GM12878 (cell line): ENCODE results near the gene CHIA. TPM values are rescaled to one million over a fixed set of nuclear protein-coding genes. Genes with fewer than 3 reads are reported as not detected.

ENCODE experiments used
- ATAC-seq: fragments of 200-7000 bp; cut with Tn5 transposase; 3 replicates; pipeline ENCODE4 v1.9.1; 2020; ENCODE audit warnings: mild to moderate bottlenecking, moderate library complexity
- BruUV-seq: library from RNA; stranded (reverse); fragments of 400-500 nt; replicated peaks from 2 replicates; lab custom pipeline; 2021; lab: Mats Ljungman, UMichigan
- CTCF ChIA-PET: fragments of 300-600 bp; sonication (Branson Sonifier 250); formaldehyde crosslinking; extraction: SDS; loops from one replicate; lab custom pipeline; 2021; ENCODE audit warnings: inconsistent platforms; lab: Yijun Ruan, JAX
- POLR2A ChIA-PET: fragments of 350-600 bp; formaldehyde crosslinking; extraction: SDS; loops from one replicate; lab custom pipeline; 2021; ENCODE audit warnings: inconsistent platforms; lab: Charles Lee
- RAD21 ChIA-PET: fragments of 300-600 bp; sonication (Branson Sonifier 250); formaldehyde crosslinking; loops from one replicate; lab custom pipeline; 2023; ENCODE audit warnings: antibody characterized with exemption; ENCODE audit not compliant: unreplicated experiment; lab: Charles Lee
- SMC1A ChIA-PET: fragments of 300-600 bp; sonication (Branson Sonifier 250); formaldehyde crosslinking; loops from one replicate; lab custom pipeline; 2023; ENCODE audit not compliant: unreplicated experiment, uncharacterized antibody; lab: Charles Lee
- DNase-seq: peaks from one replicate; pipeline ENCODE4 v3.0.0-alpha.2; 2011; ENCODE audit warnings: low read depth, low spot score
- FAIRE-seq: peaks from 3 replicates; lab custom pipeline; 2011; peaks lifted over from hg19 to GRCh38; lab: Jason Lieb, UNC
- H2AFZ ChIP-seq: 2 replicates; pipeline ENCODE4 v1.6.0; 2011; ENCODE audit warnings: low read depth, low read length, control low read depth; ENCODE audit not compliant: control insufficient read depth
- H3K27ac ChIP-seq: 2 replicates; pipeline ENCODE4 v1.5.1; 2011; ENCODE audit warnings: control low read depth; ENCODE audit not compliant: control insufficient read depth, insufficient read depth
- H3K27me3 ChIP-seq, 2 experiments: replicated peaks in 1 of 2; 2 replicates each; pipeline versions ENCODE4 v1.6.0 to v1.6.1; 2011; ENCODE audit warnings: low read length in 1 of 2; ENCODE audit not compliant: control insufficient read depth in 2 of 2, insufficient read depth in 2 of 2
- H3K36me3 ChIP-seq, 2 experiments: 2 replicates each; pipeline ENCODE4 v1.5.1; 2011; ENCODE audit warnings: low read length in 1 of 2; ENCODE audit not compliant: control insufficient read depth in 2 of 2, insufficient read depth in 2 of 2
- H3K4me1 ChIP-seq: 2 replicates; pipeline ENCODE4 v1.6.1; 2011; ENCODE audit warnings: mild to moderate bottlenecking, low read length, moderate library complexity, mixed read lengths; ENCODE audit not compliant: control insufficient read depth, insufficient read depth
- H3K4me2 ChIP-seq: 2 replicates; pipeline ENCODE4 v1.6.0; 2011; ENCODE audit warnings: control low read depth; ENCODE audit not compliant: control insufficient read depth, insufficient read depth
- H3K4me3 ChIP-seq: fragments of 200-600 bp; sonication (generic); 2 replicates; pipeline ENCODE4 v1.5.1; 2016
- H3K79me2 ChIP-seq: 2 replicates; pipeline ENCODE4 v1.6.0; 2011; ENCODE audit warnings: low read length; ENCODE audit not compliant: control insufficient read depth, insufficient read depth
- H3K9ac ChIP-seq: 2 replicates; pipeline ENCODE4 v1.8.0; 2011; ENCODE audit warnings: low read length, control low read depth, mixed read lengths; ENCODE audit not compliant: control insufficient read depth, insufficient read depth
- H3K9me3 ChIP-seq: replicated peaks from 3 replicates; pipeline ENCODE4 v1.5.1; 2011; ENCODE audit warnings: mild to moderate bottlenecking, low read length; ENCODE audit not compliant: control insufficient read depth, insufficient read depth
- H4K20me1 ChIP-seq: 2 replicates; pipeline ENCODE4 v1.6.0; 2011; ENCODE audit not compliant: control insufficient read depth, insufficient read depth
- FOS ChIP-seq: IDR thresholded peaks from 3 replicates; pipeline ENCODE4 v1.6.1; 2011; ENCODE audit warnings: borderline replicate concordance; ENCODE audit not compliant: insufficient read length; ENCODE audit errors: extremely low read depth
- KDM1A ChIP-seq: fragments of 200-600 bp; sonication (generic); IDR thresholded peaks from 2 replicates; pipeline ENCODE4 v1.6.1; 2016; ENCODE audit warnings: borderline replicate concordance
- KLF5 ChIP-seq: fragments of 450-650 bp; IDR thresholded peaks from 2 replicates; pipeline ENCODE4 v1.6.1; 2014; ENCODE audit warnings: mild to moderate bottlenecking; ENCODE audit not compliant: partially characterized antibody
- MYC ChIP-seq: IDR thresholded peaks from 2 replicates; pipeline ENCODE4 v1.6.1; 2011; ENCODE audit warnings: mild to moderate bottlenecking, low read length, moderate library complexity, inconsistent platforms; ENCODE audit not compliant: insufficient read depth, insufficient replicate concordance, insufficient read length, severe bottlenecking
- PAX8 ChIP-seq: fragments of 450-650 bp; IDR thresholded peaks from 2 replicates; pipeline ENCODE4 v1.6.1; 2017; ENCODE audit warnings: mild to moderate bottlenecking, moderate library complexity
- POLR2AphosphoS5 ChIP-seq: IDR thresholded peaks from 2 replicates; pipeline ENCODE4 v1.6.1; 2011; ENCODE audit warnings: mild to moderate bottlenecking, low read length, inconsistent platforms
- SIN3A ChIP-seq: IDR thresholded peaks from 2 replicates; pipeline ENCODE4 v1.6.1; 2012; ENCODE audit warnings: low read depth, low read length, improper control_type of control experiment
- SREBF1 ChIP-seq: IDR thresholded peaks from 2 replicates; pipeline ENCODE4 v1.6.1; 2012; ENCODE audit warnings: mild to moderate bottlenecking, low read length
- TAF1 ChIP-seq: IDR thresholded peaks from 2 replicates; pipeline ENCODE4 v1.6.1; 2011; ENCODE audit warnings: mild to moderate bottlenecking, low read depth, low read length, borderline replicate concordance
- WRNIP1 ChIP-seq: IDR thresholded peaks from 2 replicates; pipeline ENCODE4 v1.6.1; 2011; ENCODE audit warnings: low read depth, low read length, improper control_type of control experiment, borderline replicate concordance
- ZBED1 ChIP-seq: IDR thresholded peaks from 2 replicates; pipeline ENCODE4 v1.6.1; 2016; ENCODE audit warnings: borderline replicate concordance
- ZNF622 ChIP-seq: fragments of 450-650 bp; IDR thresholded peaks from 2 replicates; pipeline ENCODE4 v1.6.1; 2017; ENCODE audit warnings: mild to moderate bottlenecking, inconsistent platforms
- WGBS: methylation state at CpG from one replicate; pipeline ENCODE4 v1.1.6; 2016; ENCODE audit warnings: low lambda C conversion rate; ENCODE audit not compliant: insufficient replicate concordance, insufficient coverage; ENCODE audit errors: missing lambda C conversion rate; 5-methylcytosine and 5-hydroxymethylcytosine counted together
- in situ Hi-C: fragments of 300-500 bp; cut with MboI; formaldehyde crosslinking; loops from 9 replicates; pipeline ENCODE4 v1.14.3; 2018; ENCODE audit warnings: mixed read lengths
- intact Hi-C: fragments of 100-400 bp; cut with micrococcal nuclease; formaldehyde crosslinking; loops from one replicate; pipeline ENCODE4 v1.14.2; 2022; ENCODE audit not compliant: unreplicated experiment
- polyA plus RNA-seq, 11 experiments: library from polyadenylated mRNA; depleted of rRNA in 4 of 11; unstranded in 6 of 11; stranded (reverse) in 5 of 11; fragments of >200 nt; fragmentation: Nextera tagmentation in 4 of 11; fragmentation: Illumina TruSeq in 1 of 11; extraction: Ambion mirVana in 4 of 11; extraction: Trizol in 1 of 11; gene quantifications; 1 replicate in 1 of 11; 2 replicates in 10 of 11; pipeline versions ENCODE4 v1.2.1 to v1.2.3, GENCODE V29; 2011 to 2016; ENCODE audit warnings: inconsistent platforms in 2 of 11, missing spikeins in 2 of 11, low read depth in 1 of 11
- total RNA-seq, 4 experiments: library from RNA; depleted of rRNA in 3 of 4; stranded (reverse); fragments of >200 nt in 3 of 4; fragmentation: Illumina TruSeq in 1 of 4; extraction: Trizol in 1 of 4; gene quantifications; 2 replicates each; pipeline versions ENCODE4 v1.2.1 to v1.2.3, GENCODE V29; 2013 to 2021
- TF ChIP-seq, protein P1 (sequence below): IDR thresholded peaks from 2 replicates; pipeline ENCODE4 v1.6.1; 2011; ENCODE audit warnings: low read depth, mild to moderate bottlenecking, low read length, moderate library complexity, borderline replicate concordance; ENCODE audit errors: extremely low read depth
- TF ChIP-seq, protein P2 (sequence below): fragments of 450-650 bp; IDR thresholded peaks from 2 replicates; pipeline ENCODE4 v1.6.1; 2017; ENCODE audit warnings: mild to moderate bottlenecking

CHIA gene
- total and polyA plus RNA-seq, 10 of the 15 experiments (the other 5 are each of a cell fraction or from before 2014, with no cell fraction given), result 0.21 TPM; not detected in 9

DNA sequence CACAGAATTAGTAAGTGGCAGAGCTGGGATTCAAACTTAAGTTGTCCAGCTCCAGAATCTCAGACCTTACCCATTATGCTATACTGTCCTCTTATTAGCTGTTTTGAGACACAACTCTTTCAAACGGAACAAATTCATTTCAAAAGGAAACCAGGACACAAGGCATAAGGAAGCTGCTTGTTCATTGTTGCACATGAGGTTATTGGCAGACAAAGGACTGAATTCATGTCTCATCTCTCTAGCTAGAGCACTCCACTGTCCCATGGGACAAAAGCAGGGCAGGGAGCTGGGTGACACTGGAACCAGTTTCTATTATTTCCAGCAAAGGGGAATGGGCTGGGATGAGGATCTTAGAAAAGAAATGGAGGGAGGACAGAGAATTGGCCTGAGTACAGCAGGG is 36.8 kb upstream of the CHIA start:
- H3K4me1 ChIP-seq, result no peaks in the 10 kb centered on the region
- CTCF ChIA-PET, result no interaction called here
- H3K79me2 ChIP-seq, result no peaks in the 10 kb centered on the region
- no peaks in the 10 kb centered on the region for H3K36me3 ChIP-seq
- no peak overlapping the region for H2AFZ ChIP-seq
- no peaks in the 10 kb centered on the region for H3K9me3 ChIP-seq
- no peak for FAIRE-seq
- RAD21 ChIA-PET, result interaction anchor here (0.6 kb wide), 1 partner anchor 132 kb away, joined by 3 read pairs; no protein-coding TSS in a partner anchor
- in situ Hi-C loops (no loop called here), intact Hi-C loops (no loop called here)
- POLR2A ChIA-PET, result no interaction called here
- no peak for TF ChIP-seq ZNF622
- TF ChIP-seq WRNIP1, result no peak
- no peak for TF ChIP-seq SREBF1
- TF ChIP-seq SIN3A, result no peak
- TF ChIP-seq, protein P1, sequence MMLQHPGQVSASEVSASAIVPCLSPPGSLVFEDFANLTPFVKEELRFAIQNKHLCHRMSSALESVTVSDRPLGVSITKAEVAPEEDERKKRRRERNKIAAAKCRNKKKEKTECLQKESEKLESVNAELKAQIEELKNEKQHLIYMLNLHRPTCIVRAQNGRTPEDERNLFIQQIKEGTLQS, result no peak
- no peak for TF ChIP-seq PAX8
- TF ChIP-seq POLR2AphosphoS5, result no peak
- ATAC-seq, result no peak
- H3K4me3 ChIP-seq, result no peak overlapping the region
- no peak overlapping the region for H3K27ac ChIP-seq
- H4K20me1 ChIP-seq, result no peaks in the 10 kb centered on the region
- H3K4me2 ChIP-seq, result no peak overlapping the region
- no peak for DNase-seq
- BruUV-seq, result no TSS peak
- no peaks in the 10 kb centered on the region; a peak in 1 of 4 replicates for H3K27me3 ChIP-seq
- WGBS, result 0% methylated on average over 1 of the region's 1 CpG
- H3K9ac ChIP-seq, result no peak overlapping the region
- SMC1A ChIA-PET, result interaction anchor here (1.5 kb wide), 1 partner anchor 21 kb away, joined by 3 read pairs; no protein-coding TSS in a partner anchor

DNA sequence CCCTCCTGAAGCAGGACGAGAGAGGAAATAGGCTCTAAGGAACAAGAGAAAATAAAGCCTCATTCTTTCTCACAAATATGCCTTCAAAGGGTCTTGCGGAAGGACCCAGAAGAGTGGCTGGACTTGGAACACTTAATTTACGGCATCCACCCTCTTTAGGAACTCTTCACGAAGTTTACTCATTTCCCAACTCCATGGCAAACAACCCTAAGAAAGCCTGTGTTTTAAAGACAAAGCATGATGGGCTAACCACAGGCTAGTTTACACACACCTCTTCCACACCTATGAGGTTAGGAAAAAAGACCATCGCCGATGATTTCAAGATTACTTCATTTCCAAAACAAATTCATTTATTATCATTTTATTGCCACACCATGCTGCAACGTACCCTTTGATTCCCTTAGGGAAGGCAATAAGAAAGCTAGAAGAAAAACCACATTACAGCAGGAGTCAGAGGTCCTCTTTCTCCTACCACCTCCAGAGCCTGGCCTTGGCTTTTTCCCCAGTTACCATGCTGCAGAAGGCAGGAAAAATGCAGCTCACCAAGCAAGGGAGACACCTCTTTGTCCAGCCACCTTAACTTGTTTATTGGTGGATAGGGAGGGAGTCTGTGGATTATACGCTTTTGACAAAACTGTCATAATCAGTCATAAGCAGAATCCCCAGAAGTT is 33.5 kb upstream of the CHIA start:
- intact Hi-C loops (no loop called here), in situ Hi-C loops (no loop called here)
- Histone ChIP-seq H3K4me3 (no peak overlapping the region), H3K4me1 (no peaks in the 10 kb centered on the region), H3K27me3 (no peaks in the 10 kb centered on the region; a peak in 1 of 4 replicates), H4K20me1 (no peaks in the 10 kb centered on the region), H3K4me2 (no peak overlapping the region), H2AFZ (no peak overlapping the region), H3K9ac (no peak overlapping the region), H3K27ac (no peak overlapping the region), H3K79me2 (no peaks in the 10 kb centered on the region), H3K36me3 (no peaks in the 10 kb centered on the region), H3K9me3 (no peaks in the 10 kb centered on the region)
- BruUV-seq, result no TSS peak
- TF ChIP-seq ZBED1, result no peak
- TF ChIP-seq MYC, result no peak
- no peak for TF ChIP-seq KDM1A
- no peak for TF ChIP-seq FOS
- no peak for TF ChIP-seq TAF1
- TF ChIP-seq, protein P2, sequence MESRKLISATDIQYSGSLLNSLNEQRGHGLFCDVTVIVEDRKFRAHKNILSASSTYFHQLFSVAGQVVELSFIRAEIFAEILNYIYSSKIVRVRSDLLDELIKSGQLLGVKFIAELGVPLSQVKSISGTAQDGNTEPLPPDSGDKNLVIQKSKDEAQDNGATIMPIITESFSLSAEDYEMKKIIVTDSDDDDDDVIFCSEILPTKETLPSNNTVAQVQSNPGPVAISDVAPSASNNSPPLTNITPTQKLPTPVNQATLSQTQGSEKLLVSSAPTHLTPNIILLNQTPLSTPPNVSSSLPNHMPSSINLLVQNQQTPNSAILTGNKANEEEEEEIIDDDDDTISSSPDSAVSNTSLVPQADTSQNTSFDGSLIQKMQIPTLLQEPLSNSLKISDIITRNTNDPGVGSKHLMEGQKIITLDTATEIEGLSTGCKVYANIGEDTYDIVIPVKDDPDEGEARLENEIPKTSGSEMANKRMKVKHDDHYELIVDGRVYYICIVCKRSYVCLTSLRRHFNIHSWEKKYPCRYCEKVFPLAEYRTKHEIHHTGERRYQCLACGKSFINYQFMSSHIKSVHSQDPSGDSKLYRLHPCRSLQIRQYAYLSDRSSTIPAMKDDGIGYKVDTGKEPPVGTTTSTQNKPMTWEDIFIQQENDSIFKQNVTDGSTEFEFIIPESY, result no peak
- TF ChIP-seq KLF5, result no peak
- ChIA-PET SMC1A (interaction anchor here (2.4 kb wide), 1 partner anchor 15 kb away, joined by 8 read pairs; no protein-coding TSS in a partner anchor), POLR2A (no interaction called here), RAD21 (interaction anchor here (1.0 kb wide), 1 partner anchor 143 kb away, joined by 3 read pairs; no protein-coding TSS in a partner anchor), CTCF (no interaction called here)
- DNase-seq (no peak), FAIRE-seq (no peak), ATAC-seq (no peak)
- WGBS, result 56% methylated on average over 8 of the region's 8 CpGs
